Stimulated activated CD8-positive, alpha-beta memory T cell treated with anti-CD3 and anti-CD28 coated beads, Interleukin-7, amount 100 ng/mL, for 24 hours (primary cell): ENCODE results near the gene C2orf69.

ENCODE experiments used
- DNase-seq: peaks from one replicate; pipeline ENCODE4 v3.0.0-alpha.2; 2020; ENCODE audit warnings: low read depth

C2orf69 gene

GRCh38 chr2:199968126-199968525 is 57.0 kb downstream of the C2orf69 start:
- no peak for DNase-seq

- no peak for DNase-seq
Observed at GRCh38 chr2:199972088-199972626, 61.1 kb downstream of the C2orf69 start.

- DNase-seq, result no peak
Observed at GRCh38 chr2:199973703-199974102, 62.6 kb downstream of the C2orf69 start.

GRCh38 chr2:199975273-199975895 is 64.3 kb downstream of the C2orf69 start:
- DNase-seq, result no peak
